Progenitor cell of endocrine pancreas (in vitro differentiated cells): ENCODE data around the gene HIC1. TPM values are rescaled to one million over a fixed set of nuclear protein-coding genes. Genes with fewer than 3 reads are reported as not detected.

Experiments used
- DNase-seq: peaks from one replicate; pipeline ENCODE4 v3.0.0; 2021; ENCODE audit warnings: low spot score; ENCODE audit not compliant: unreplicated experiment
- H3K27ac Mint-ChIP-seq: 2 replicates; pipeline ENCODE4 v1.8.0; 2021; ENCODE audit warnings: mild to moderate bottlenecking, moderate library complexity, mixed read lengths
- H3K27me3 Mint-ChIP-seq: 2 replicates; pipeline ENCODE4 v1.8.0; 2021; ENCODE audit warnings: mixed read lengths
- H3K36me3 Mint-ChIP-seq: 2 replicates; pipeline ENCODE4 v1.8.0; 2022; ENCODE audit warnings: mixed read lengths; ENCODE audit not compliant: insufficient read depth
- H3K4me1 Mint-ChIP-seq: 2 replicates; pipeline ENCODE4 v1.8.0; 2021; ENCODE audit warnings: low read depth, mixed read lengths
- H3K4me3 Mint-ChIP-seq: 2 replicates; pipeline ENCODE4 v1.8.0; 2021; ENCODE audit warnings: low read depth, mild to moderate bottlenecking, moderate library complexity, mixed read lengths
- H3K9me3 Mint-ChIP-seq: 2 replicates; pipeline ENCODE4 v1.8.0; 2021; ENCODE audit warnings: low read depth, mixed read lengths
- microRNA-seq: library from miRNA; unstranded; fragments of <30 nt; microRNA quantifications from one replicate; pipeline ENCODE4 v1.1.0, GENCODE V29; 2020; ENCODE audit warnings: borderline number of aligned reads; ENCODE audit not compliant: unreplicated experiment
- total RNA-seq: library from RNA; stranded (reverse); gene quantifications from 2 replicates; pipeline ENCODE4 v1.2.1, GENCODE V29; 2021
- TF ChIP-seq, protein P1 (sequence below): fragments of 200-600 bp; sonication (generic); IDR thresholded peaks from one replicate; pipeline ENCODE4 v1.5.0; 2021; ENCODE audit warnings: antibody characterized with exemption, mild to moderate bottlenecking; ENCODE audit not compliant: unreplicated experiment

The HIC1 gene
- total RNA-seq, 1 donor from 2014 or later, result 0.86 TPM

DNA sequence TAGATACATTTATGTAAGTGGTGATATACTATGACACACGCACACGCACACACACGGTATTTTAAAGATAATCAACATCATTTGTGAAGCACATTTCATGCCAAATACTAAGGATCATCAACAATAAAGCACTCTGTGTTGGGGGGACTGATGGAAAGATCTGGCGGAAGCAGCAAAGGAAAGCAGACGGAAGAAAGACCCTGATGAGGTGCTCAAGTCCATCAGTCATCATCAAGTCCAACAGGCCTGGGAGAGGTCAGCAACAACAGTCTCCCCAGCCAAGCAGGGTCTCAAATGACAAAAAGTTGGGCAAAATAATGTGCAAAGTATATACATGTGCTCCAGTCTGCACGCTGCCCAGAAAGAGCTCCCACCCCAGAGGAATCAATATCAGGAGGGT lies 55.5 kb downstream of the HIC1 start:
- DNase-seq, result no peak
- H3K4me1 Mint-ChIP-seq, result peaks cover 18% of the 10 kb centered on the region
- TF ChIP-seq, protein P1, sequence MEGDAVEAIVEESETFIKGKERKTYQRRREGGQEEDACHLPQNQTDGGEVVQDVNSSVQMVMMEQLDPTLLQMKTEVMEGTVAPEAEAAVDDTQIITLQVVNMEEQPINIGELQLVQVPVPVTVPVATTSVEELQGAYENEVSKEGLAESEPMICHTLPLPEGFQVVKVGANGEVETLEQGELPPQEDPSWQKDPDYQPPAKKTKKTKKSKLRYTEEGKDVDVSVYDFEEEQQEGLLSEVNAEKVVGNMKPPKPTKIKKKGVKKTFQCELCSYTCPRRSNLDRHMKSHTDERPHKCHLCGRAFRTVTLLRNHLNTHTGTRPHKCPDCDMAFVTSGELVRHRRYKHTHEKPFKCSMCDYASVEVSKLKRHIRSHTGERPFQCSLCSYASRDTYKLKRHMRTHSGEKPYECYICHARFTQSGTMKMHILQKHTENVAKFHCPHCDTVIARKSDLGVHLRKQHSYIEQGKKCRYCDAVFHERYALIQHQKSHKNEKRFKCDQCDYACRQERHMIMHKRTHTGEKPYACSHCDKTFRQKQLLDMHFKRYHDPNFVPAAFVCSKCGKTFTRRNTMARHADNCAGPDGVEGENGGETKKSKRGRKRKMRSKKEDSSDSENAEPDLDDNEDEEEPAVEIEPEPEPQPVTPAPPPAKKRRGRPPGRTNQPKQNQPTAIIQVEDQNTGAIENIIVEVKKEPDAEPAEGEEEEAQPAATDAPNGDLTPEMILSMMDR, result no peak
- H3K36me3 Mint-ChIP-seq, result no peaks in the 10 kb centered on the region
- H3K27ac Mint-ChIP-seq, result no peak overlapping the region
- H3K27me3 Mint-ChIP-seq, result no peaks in the 10 kb centered on the region
- H3K4me3 Mint-ChIP-seq, result no peak overlapping the region
- no peaks in the 10 kb centered on the region for H3K9me3 Mint-ChIP-seq

DNA sequence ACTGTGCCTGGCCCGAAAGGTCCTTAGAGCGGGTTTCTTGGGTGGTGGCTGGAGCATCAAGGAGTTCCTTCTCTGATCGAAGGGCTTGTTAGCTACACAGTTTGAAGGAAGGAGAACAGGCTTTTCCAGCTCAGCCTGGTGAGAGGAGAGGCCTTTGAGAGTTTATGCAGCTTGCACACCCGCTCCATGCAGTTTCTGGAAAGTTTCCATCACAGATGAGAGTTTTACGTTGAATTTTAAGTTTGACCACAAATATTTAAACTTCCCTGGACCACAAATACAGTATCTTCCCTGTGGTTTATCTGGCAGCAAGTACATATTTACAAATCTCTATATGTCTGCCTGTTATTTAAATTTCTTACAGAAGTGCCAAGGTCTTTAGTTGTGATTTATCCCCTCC lies 56.8 kb downstream of the HIC1 start:
- no peak for DNase-seq
- TF ChIP-seq, protein P1, result no peak
- no peak overlapping the region for H3K4me3 Mint-ChIP-seq
- peaks cover 13% of the 10 kb centered on the region for H3K4me1 Mint-ChIP-seq
- H3K27me3 Mint-ChIP-seq, result no peaks in the 10 kb centered on the region
- peaks cover under 1% of the 10 kb centered on the region for H3K36me3 Mint-ChIP-seq
- peak overlapping the region; percentile 41 for H3K27ac Mint-ChIP-seq
- H3K9me3 Mint-ChIP-seq, result no peaks in the 10 kb centered on the region

Small RNA genes within 50 kb of the gene (microRNA-seq; reads per million reads assigned to microRNA genes)
- 339 reads per million, percentile 68 among the genes with 10 or more reads in this experiment for gene MIR132
- gene MIR212, result 4.8 reads per million

Other genes starting within 250 kb of the HIC1 start
- 26.6 and 33.5 TPM in 2 replicates for gene SMYD4, start 225.2 kb upstream of the HIC1 start, total RNA-seq
- gene RPA1, start 225.1 kb upstream of the HIC1 start, total RNA-seq, result 111 and 119 TPM in 2 replicates
- gene RTN4RL1, start 29.8 kb upstream of the HIC1 start, total RNA-seq, result 11.1 and 12.4 TPM in 2 replicates
- 39.1 and 44.0 TPM in 2 replicates for gene DPH1, start 24.9 kb upstream of the HIC1 start, total RNA-seq
- 21.9 and 25.4 TPM in 2 replicates for gene OVCA2, start 13.1 kb upstream of the HIC1 start, total RNA-seq
- 44.5 and 47.7 TPM in 2 replicates for gene SMG6, start 248.7 kb downstream of the HIC1 start, total RNA-seq
- gene SRR, start 248.8 kb downstream of the HIC1 start, total RNA-seq, result 15.2 and 16.5 TPM in 2 replicates